ENCODE results near the gene DGKD.

- TF ChIP-seq CTCF (IDR thresholded peaks at IDR 0.05 in 4 of 5, conservative IDR thresholded peaks at IDR 0.05 in 1 of 5) (no peak), POLR2A (IDR thresholded peaks at IDR 0.05) (no peak)
Measured at GRCh38 chr2:233319256-233319655, 35.0 kb upstream of the DGKD start.
